ENCODE results near the gene PYGB.
"Not testable (repeated sequence)": the region's sequence is repeated elsewhere in the genome, so short reads cannot be mapped to it uniquely, and the experiment has no call there.

Gene PYGB

DNA sequence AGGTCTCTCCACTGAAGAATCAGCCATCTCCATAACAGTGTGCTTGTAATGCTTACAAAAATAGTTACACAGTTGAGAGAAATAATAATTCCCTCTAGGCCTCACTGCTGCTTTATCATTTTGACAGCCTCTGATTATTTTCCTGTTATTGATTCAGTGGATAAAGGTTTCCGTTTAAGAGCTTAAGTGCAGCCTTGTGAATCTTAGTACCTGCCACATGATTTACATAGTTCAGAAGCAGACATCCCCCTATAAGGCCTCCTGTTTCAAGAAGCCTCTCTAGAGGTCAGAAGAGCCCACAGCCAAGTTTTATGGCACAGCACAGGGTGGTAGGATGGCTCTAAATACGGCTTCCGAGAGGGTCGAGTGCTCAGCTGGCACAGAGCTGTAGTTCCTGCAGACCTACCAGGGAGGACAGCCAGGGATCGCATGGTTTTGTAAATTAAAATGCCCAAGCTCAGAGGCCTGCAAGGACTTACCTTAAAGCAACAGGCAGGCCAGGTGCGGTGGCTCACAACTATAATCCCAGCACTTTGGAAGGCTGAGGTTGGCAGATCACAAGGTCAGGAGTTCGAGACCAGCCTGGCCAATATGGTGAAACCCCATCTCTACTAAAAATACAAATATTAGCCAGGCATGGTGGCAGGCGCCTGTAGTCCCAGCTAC lies 17.6 kb upstream of the PYGB start:
- no peak for DNase-seq

DNA sequence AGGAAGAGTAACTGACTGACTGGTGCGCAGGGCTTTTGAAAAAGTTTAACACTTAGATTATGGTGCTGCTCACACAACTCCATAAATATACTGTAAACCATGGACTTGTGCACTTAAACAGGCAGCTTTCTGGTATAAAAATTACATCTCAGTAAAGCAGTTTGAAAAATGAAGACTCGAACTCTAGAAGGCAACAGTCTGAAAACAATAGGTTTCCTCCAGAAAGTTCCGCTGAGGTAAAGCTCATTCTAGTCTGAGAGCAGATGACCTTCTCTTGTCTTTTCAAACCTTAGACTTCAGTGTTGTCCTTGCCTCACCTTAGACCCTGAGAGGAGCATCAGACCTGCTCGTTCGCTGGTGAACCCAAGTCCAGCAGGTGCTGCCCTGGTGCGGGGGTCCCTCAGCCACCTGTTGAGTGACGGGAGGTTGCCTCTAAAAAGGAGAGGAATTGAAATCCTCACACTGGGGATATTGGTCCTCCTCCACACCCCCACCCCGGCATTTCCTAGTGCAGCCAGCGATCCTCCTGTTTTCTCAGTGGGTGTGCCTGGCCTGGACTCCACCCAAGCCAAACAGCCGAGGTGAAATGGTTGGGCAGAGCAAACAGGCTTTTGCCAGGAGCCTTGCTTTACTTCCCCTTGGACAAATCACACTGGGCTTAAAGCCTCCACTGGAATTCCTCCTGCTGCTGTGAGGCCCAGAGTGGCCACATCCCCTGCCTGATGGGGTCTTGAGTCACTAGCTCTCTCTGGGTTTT lies 14.7 kb upstream of the PYGB start:
- DNase-seq = no peak

DNA sequence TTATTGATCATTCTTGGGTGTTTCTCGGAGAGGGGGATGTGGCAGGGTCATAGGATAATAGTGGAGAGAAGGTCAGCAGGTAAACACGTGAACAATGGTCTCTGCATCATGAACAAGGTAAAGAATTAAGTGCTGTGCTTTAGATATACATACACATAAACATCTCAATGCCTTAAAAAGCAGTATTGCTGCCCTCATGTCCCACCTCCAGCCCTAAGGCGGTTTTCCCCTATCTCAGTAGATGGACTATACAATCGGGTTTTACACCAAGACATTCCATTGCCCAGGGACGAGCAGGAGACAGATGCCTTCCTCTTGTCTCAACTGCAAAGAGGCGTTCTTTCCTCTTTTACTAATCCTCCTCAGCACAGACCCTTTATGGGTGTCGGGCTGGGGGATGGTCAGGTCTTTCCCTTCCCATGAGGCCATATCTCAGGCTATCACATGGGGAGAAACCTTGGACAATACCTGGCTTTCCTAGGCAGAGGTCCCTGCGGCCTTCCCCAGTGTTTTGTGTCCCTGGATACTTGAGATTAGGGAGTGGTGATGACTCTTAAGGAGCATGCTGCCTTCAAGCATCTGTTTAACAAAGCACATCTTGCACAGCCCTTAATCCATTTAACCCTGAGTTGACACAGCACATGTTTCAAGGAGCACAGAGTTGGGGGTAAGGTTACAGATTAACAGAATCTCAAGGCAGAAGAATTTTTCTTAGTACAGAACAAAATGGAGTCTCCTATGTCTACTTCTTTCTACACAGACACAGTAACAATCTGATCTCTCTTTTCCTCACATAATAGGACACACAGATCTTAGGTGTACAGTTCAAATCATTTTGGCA lies 13.7 kb upstream of the PYGB start:
- not testable (repeated sequence) for DNase-seq

DNA sequence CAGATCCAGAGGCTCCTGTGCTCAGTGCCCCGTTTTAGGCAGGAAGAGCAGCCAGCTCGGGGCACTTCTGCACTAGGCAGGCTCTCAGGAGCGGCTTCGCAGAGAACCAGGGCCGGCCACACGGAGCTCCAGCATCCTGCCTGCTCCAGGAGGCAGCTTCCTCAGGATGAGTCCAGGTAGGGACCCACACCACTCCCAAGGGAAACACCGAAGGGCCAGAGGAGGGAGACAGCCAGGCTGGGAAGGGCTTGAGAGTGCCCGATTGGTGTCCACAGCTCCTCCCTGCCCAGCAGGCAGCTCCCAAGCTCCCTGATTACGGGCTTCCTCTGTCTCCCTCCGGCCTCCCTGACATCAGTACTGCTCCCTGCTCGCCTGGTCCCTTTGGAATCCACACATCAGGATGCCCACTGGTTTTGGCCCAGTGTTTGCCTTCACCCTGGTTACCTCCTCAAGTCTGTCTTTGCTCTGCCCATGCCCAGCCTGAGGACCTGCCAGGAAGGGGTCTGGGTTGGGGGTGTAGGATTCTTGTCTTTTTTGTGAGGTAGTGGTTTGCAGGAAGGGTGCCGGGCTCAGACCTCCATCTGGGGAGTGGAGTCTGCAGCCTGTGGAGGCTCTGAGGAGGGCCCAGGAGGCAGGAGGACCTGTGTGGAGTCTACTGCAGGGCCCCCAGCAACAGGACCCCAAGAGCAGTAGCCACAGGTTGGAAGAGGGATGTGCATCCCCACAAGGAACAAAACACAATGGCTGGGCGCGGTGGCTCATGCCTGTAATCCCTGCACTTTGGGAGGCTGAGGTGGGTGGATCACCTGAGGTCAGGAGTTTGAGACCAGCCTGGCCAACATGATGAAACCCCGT lies 11.2 kb upstream of the PYGB start:
- no peak for DNase-seq

DNA sequence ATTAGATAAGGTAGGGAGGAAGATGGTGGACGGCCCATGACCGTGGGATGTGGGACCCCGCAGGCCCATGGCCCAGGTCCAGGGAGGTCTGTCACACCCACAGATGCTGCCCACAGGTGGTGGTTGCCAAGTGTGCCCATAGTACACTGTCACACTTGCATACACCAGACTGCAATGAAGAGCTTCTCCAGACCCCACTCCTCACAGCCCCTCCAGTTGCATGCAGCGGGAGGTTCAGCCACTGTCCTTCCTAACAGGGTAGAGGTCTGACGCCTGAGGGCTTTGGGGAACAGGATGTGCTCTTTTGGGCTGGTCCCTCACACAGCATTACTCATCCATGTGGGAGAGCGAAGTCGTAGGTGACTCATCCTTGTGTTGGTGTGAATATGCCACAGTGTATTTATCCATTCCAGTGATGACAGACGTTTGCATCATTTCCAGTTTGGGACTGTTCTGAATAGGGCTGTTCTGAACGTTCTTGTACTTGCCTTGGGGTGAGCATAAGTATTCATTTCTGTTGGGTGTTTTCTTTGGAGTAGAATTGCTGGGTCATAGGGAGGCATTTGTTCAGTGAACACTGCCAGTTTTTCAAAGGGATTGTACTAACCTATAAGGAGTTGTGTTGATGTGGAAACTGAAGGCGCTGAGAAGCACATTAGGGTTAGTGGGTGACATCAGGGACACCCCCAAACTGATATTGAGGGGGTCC lies 10.1 kb upstream of the PYGB start:
- DNase-seq = peak; percentile 92 to 99 (median 98)

DNA sequence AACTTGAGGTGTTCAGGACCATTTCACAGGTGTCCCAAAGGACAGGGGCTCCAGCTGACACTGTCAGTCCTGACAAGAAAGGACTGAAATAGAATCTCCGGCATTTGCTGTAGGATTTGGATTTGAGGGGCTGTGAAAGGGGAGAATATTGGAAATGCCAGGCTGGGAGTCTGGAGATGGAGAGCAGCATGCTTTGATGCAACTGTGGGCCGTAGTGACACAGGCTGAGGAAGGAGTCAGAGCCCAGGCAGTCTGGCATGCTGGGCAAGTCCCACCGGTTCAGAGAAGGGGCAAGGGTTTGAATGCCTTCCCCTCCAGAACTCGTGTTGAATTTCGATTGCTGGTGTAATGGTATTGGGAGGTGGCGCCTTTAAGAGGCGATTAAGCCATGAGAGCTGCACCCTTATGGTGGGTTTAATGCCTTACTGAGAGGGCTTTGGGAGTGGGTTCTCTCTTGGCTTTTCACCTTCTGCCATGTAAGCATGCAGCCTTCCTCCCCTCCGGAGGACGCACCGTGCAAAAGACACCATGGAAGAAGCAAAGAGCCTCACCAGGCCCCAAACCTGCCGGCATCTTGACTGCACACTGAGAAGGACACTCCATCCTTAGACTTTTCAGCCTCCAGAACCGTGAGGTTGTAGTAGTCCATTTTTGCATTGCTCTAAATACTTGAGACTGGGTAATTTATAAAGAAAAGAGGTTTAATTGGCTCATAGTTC lies 9.4 kb upstream of the PYGB start:
- DNase-seq = peak in 2 of 3 donors; percentile 28 to 35

DNA sequence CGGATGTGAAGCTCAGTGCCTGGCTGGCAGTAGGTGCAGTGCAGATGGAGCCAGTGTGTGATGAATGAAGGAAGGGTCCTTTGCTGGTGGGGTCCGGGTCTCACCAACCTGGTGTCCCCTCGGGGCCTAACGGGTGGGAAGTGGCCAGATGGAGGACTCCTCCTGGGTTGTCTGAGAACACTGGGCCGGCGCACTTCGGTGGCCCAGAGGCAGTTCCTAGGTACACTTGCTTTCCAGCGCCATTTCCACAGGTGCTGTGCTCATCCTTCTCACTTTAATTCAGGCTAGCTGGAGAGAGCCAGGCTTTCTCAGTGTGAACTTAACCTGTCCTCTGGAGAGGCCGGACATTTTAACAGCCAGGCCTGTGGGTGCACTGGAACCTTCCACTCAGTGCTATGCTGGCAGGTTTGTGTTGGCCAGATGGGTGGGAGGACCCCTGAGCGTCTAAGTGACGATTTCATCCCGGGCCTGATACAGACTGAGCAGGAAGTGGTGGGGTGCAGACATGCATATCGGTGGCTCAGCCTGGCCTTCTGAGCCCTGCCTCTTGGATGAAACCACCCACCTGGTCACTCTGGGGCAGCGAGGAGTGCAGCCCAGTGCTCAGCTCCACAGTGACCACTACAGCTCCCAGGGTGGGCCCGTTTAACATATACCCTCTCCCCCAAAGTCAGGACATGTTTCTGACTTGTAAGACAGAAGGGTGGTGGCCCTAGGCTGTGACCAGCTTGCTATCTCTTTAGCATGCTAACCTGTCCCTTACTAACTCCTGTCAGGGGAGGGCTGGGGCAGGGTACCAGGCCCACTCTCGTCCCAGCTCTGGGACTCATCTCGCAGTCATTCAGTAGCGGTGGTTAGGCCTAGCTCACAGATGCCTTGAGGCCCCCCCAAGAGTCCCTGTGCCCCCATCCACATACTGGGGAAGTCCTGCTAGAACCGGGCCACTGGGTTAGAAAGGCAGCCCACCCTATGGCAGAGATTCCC lies 8.2 kb upstream of the PYGB start:
- no peak for DNase-seq

DNA sequence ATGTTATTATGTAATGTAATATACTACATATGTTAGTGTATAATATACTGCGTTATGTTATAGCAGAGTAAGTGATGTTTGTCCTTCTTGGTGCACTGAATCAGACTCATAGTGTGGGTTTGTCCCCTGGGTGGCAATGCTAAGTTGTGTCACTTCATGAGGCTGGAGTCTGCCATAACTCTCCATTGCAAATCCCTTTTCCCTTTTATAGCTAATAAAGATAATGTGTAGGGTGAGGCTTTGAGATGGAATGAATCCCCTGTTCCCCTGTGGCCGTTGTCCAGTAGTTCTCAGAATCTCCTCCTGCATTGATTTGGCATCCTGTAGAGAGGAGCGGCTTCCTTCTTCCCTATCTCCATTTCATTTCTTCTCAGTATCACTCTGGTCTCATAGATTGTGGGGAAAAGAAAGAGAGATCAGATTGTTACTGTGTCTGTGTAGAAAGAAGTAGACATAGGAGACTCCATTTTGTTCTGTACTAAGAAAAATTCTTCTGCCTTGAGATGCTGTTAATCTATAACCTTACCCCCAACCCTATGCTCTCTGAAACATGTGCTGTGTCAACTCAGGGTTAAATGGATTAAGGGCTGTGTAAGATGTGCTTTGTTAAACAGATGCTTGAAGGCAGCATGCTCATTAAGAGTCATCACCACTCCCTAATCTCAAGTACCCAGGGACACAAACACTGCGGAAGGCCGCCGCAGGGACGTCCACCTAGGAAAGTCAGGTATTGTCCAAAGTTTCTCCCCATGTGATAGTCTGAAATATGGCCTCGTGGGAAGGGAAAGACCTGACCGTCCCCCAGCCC lies 6.8 kb upstream of the PYGB start:
- not testable (repeated sequence) for DNase-seq

DNA sequence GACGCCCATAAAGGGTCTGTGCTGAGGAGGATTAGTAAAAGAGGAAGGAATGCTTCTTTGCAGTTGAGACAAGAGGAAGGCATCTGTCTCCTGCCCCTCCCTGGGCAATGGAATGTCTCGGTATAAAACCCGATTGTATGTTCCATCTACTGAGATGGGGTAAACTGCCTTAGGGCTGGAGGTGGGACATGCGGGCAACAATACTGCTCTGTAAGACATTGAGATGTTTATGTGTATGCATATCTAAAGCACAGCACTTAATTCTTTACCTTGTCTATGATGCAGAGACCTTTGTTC lies 6.3 kb upstream of the PYGB start:
- not testable (repeated sequence) for DNase-seq

DNA sequence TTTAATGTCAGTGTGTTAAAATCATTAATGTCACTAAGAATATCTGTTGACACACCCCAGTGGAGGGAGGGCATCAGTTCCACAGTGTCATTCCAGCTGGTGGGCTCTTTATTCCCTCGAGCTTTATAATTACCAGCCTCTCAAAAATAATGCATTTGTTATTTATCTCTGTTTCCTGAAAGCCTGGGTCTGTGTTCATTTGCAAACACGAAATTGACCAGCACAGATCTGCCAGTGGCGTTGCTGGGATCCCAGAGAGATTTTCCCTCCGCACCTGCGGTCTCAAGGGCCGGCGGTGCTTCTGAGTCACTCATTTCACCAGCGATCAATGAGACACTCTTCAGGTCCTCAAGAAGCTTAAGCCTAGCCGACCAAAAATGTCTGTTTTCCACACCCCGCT lies 5.7 kb upstream of the PYGB start:
- no peak for DNase-seq

DNA sequence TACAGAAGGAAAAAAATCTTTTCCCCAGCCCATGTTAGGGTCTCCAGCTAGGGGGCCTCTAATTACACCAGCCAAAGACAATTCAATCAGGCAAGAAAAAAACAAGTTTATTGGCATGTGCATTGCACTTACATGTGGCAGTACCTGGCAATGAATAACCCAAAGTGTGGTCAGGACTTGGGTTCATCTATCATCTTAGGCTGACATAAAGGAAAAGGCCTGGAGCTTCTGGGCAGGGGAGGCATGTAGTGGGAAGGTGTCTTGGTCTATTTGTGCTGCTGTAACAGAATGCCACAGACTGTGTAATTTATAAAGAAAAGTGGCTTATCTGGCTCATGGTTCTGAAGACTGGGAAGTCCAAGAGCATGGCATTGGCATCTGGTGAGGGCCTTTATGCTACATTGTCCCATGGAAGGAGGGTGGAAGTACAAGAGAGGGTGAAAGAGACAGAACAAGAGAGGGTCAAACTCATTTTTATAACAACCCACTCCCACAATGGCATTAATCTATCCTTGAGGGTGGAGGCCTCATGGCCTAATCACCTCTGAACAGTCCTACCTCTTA lies 4.4 kb upstream of the PYGB start:
- no peak for DNase-seq

DNA sequence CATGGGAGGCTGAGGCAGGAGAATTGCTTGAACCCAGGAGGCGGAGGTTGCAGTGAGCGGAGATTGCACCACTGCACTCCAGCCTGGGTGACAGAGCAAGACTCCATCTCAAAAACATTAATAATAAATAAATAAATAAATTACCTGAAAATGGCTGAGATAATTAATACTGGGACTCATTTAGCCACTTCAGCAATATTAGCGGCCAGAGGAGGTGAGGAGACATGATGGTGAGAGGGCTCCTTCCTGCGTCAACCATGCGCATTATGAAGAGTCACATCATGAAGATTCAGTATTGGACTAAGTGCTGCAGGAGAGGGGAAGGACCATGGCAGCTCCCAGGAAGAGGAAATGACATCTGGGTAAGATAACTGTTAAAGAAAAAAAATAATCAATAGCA lies 2.9 kb upstream of the PYGB start:
- no peak for DNase-seq

DNA sequence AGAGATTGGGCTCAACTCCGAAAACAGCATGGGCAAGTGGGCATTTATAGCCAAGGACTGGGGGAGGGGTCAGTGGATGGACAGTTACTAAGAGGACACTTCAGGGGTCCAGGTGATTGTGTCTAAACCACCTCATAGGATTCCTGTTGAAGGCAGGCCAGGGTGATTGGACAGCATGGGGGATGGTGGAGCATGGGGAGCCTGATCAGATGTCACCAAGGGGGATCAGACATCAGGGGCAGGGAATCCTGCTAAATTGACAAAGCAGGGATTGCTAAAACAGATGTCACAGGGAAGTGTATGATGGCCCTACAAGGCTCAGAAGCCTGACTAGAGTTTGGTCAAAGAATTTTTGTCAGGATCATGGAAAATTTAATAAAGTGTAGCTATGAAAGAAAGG lies 2.4 kb upstream of the PYGB start:
- no peak for DNase-seq

DNA sequence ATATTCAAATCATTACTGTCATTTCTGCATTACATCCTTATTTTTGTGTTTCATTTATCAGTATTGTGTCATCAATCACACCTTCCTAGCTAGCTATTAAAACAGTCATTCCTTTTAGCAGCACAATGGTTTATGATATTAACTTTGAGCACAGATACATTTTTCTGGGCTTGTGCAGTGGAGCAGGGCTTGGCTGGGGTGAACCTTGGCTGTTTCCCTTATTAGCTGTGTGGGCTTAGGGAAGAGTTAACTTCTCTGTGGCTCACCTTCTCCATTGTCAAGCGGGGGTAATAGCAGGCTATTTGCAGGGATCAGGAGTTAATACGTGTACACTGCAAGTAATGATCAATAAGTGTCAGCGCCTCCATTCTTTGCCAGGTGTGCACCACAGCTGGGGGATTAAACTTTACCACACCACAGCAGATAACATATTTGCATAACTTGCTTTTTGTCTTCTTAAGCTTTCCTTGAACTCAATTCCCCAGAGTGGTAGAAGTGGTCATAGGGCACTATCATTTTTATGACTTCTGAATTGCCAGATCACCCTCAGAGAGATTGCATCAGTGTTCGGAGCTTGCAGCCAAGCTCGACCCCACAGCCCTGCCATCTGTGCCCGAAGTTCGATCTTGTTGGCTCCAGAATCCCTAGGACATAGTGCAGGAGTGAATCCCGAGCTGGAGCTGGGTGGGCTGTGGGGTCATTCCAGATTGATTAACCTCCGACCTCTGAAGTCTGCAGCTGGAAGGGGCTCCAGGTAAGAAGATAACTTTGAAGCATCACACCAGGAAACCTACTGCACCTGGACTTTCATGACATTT lies 1.5 kb upstream of the PYGB start:
- no peak for DNase-seq

DNA sequence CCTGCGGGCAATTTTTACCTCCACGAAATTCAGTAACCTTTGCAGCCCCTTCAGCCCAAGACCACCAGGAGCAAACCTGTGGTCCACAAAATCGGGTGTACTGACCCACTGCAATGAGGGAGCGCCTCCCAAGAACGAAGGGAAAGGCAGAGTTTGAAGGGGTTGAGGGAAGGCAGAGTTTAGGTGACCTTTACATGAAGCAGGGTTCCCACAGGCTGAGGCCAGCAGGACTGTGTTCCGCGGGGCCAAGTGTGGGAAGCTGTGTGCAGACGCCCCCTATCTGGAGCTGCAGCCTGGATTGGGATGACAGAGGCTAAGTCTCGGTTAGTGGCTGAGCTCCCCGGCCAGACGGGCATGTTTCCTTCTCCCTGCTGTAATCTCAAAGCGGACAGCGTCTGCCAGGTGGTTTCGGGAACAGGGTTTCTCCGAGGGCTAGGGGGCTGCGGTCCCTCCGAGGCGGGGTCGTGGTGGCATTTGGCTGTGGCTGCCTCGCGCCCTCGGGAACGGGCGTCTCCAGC lies 826 bp upstream of the PYGB start:
- peak; percentile 59 to 70 (median 61) for DNase-seq

DNA sequence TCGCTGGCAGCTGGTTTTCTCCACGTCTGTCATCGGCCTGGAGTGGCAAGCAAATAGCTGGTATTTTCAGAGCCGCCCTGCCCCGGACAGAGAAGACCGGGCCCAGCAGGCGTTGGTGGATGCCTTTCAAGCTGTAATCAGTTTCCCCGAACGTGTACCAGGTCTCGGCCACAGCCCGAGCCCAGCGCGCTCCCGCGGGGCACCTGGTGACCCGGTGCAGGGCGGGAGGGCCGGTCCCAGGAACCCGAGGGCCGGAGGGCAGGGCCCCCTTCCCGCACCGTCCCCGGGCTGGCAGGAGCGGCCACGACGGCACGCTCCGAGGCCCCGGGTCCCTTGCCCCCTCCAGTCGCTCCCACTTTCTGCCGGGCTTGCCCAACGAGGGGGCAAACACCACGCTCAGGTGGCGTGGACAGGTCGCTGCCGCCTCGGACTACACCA lies 348 bp upstream of the PYGB start:
- peak in 1 of 3 donors; percentile 28 for DNase-seq

DNA sequence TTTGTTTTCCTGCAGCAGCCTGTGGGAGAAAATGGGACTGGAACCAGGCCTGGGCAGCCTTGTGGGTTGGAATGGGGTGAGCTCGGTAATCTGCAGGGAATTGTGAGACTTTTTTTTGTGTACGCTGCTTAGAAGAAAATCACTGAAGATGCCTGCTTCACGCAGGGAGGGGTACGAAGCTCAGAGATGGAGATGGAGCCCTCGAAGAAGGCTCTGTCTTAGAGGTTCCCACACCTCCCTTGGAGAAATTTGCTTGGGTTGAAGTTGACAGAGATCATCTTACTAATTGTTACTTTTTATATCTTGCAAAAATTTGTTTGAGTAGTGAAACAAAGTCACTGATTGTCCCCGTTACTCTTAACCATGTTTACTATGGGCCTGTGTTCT lies 894 bp downstream of the PYGB start:
- DNase-seq = no peak

Data from suppressor macrophage treated with lipopolysaccharide for 1 hour (primary cell).